Right lobe of liver (tissue), 6 donors: ENCODE results near the gene NDUFA5. TPM values are rescaled to one million over a fixed set of nuclear protein-coding genes. Genes with fewer than 3 reads are reported as not detected.
A peak's percentile ranks its signal among the peaks of the same experiment; 100 is the strongest.
"Not testable (repeated sequence)": the region's sequence is repeated elsewhere in the genome, so short reads cannot be mapped to it uniquely, and the experiment has no call there.

ENCODE experiments used
- ATAC-seq, 4 donors: fragments of 200-7000 bp; cut with Tn5 transposase; one replicate each; pipeline ENCODE4 v1.9.1; 2020; ENCODE audit warnings: mild to moderate bottlenecking in 4 of 4, moderate library complexity in 4 of 4
- DNase-seq, 3 donors: peaks; one replicate each; pipeline ENCODE4 v3.0.0-alpha.2; 2020
- H3K27ac ChIP-seq, 3 donors: fragments of 200-600 bp; one replicate each; pipeline ENCODE4 v1.8.0; 2022
- H3K27me3 ChIP-seq, 2 donors: fragments of 200-600 bp; one replicate each; pipeline ENCODE4 v1.8.0; 2022
- H3K36me3 ChIP-seq, 4 donors: fragments of 200-600 bp; sonication (generic) in 1 of 4; one replicate each; pipeline versions ENCODE4 v1.5.1 to v1.8.0; 2017 to 2022; ENCODE audit warnings: control low read depth in 1 of 4
- H3K4me1 ChIP-seq, 4 donors: fragments of 200-600 bp; sonication (generic) in 1 of 4; one replicate each; pipeline versions ENCODE4 v1.5.1 to v1.8.0; 2017 to 2022; ENCODE audit warnings: control low read depth in 1 of 4
- H3K4me3 ChIP-seq, 3 donors: fragments of 200-600 bp; one replicate each; pipeline ENCODE4 v1.8.0; 2022
- H3K9me3 ChIP-seq, 4 donors: fragments of 200-600 bp; sonication (generic) in 1 of 4; one replicate each; pipeline versions ENCODE4 v1.5.1 to v1.8.0; 2017 to 2022; ENCODE audit warnings: control low read depth in 1 of 4
- CTCF ChIP-seq, 4 donors: fragments of 200-600 bp in 3 of 4; fragments of 450-650 bp in 1 of 4; IDR thresholded peaks; one replicate each; pipeline versions ENCODE4 v1.5.1 to v1.8.0; 2016 to 2022; ENCODE audit warnings: antibody characterized with exemption in 4 of 4, mild to moderate bottlenecking in 2 of 4
- POLR2A ChIP-seq: fragments of 450-650 bp; IDR thresholded peaks from one replicate; pipeline ENCODE4 v1.6.1; 2017; ENCODE audit warnings: antibody characterized with exemption, mild to moderate bottlenecking
- WGBS: methylation state at CpG from one replicate; pipeline ENCODE4 v1.1.6; 2018; ENCODE audit warnings: low coverage, low lambda C conversion rate; ENCODE audit not compliant: insufficient coverage; ENCODE audit errors: missing lambda C conversion rate; 5-methylcytosine and 5-hydroxymethylcytosine counted together
- intact Hi-C, 2 donors: fragments of 100-400 bp; cut with DNase I; formaldehyde crosslinking; loops; one replicate each; pipeline versions ENCODE4 v1.11.2 to v1.14.1; 2022
- total RNA-seq, 6 experiments: library from RNA; depleted of rRNA in 2 of 6; stranded (reverse); fragments of >200 nt in 2 of 6; fragmentation: NEBNext Ultra II Directional in 3 of 6; extraction: Animal tissue kit (Norgen Biotek cat#: 25700) in 3 of 6; gene quantifications; one replicate each; pipeline versions ENCODE4 v1.1.0 to v1.2.4, GENCODE V29; 2016 to 2023
- donor health status: DM: no; HTN: yes; CAD: no.
- donor health status: DM: no; HTN: no; CAD: no.
- donor health status: DM: no; HTN: no; CAD: no.
- donor health status: DM: no; HTN: yes; CAD: no.
- donor health status: DM: no; HTN: yes; CAD: no.

NDUFA5 gene
- total RNA-seq, 6 experiments from 2014 or later: 23.4 to 50.4 (median 44.0) TPM

DNA sequence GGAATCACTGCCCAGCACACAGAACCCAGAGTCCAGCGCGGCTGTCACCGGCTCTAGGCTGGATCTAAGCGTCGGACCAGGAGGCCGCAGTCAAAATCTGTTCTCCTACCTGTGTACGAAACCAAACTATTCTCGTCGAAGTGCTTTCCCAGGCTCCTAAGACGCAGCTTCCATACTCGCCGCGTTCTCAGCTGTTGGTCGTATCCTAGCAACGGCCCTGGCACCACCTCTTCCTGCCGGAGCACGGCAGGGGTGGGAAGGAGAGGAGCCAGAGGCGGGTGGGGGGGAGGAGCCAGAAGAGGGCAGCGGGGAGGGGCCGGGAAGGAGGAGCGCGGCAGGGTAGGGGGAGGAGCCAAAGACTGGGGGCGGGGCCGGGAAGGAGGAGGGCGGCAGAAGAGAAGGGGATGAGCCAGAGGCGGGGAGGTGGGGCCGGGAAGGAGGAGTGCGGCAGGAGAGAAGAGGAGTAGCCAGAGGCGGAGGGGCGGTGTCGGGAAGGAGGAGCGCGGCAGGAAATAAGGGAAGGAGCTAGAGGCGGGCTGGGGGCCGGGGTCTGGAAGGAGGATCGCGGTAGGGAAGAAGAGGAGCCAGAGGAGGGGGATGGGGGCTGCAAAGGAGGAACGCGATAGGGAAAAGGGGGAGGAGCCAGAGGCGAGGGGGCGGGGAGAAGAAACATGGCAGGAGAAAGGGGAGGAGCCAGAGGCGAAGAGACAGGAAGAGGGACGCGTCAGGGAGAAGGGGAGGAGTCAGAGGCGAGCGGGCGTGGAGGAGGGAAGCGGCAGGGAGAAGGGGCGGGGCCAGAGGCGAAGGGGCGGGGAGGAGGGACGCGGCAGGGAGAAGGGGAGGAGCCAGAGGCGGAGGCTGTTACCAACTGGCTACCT lies 23.0 kb downstream of the NDUFA5 start, which contains the start of gene IQUB:
IQUB (minus strand) TSS at position 213 of the 878 bp plus-strand sequence. CDS start 22,255 bp downstream, outside the sequence.
- WGBS: under 1% methylated on average over 44 of the region's 54 CpGs
- ATAC-seq (peak; percentile 94 to 96 (median 96)), DNase-seq (peak; percentile 99)
- Histone ChIP-seq H3K27me3 (no peaks in the 10 kb centered on the region), H3K36me3 (no peaks in the 10 kb centered on the region), H3K27ac (peak within 1 kb of the TSS; percentile 35 to 63 (median 61)), H3K4me1 (peaks cover 0 to 5% (median 0%) of the 10 kb centered on the region in 4 donors), H3K9me3 (no peaks in the 10 kb centered on the region), H3K4me3 (peak within 1 kb of the TSS; percentile 45 to 60 (median 56))
- intact Hi-C loops: no loop called here
- TF ChIP-seq POLR2A (no peak), CTCF (IDR thresholded peaks at IDR 0.05) (no peak)

DNA sequence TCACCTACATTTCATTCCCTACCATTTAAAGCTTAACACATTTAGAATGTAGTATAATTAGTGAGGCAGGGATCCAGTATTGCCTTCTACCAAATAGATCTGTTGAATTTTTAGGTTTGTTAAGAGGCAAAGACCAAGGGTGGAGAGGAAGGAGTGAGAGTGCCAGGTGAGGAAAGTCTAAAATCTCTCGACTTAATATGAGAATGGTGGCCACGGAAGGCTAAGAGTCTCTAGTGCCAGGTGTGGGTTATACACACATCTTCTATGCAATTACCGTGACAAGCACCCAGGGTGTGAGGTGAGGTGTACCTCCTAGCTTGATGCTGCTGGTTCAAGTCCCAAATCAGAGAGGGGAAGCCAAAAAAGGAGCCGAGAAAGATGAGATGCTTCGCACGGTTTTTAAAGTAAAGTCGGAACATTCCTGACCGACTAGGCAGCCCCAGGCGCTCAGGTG lies 23.7 kb downstream of the NDUFA5 start:
- Histone ChIP-seq H3K36me3 (no peaks in the 10 kb centered on the region), H3K9me3 (no peaks in the 10 kb centered on the region), H3K4me1 (peaks cover 0 to 5% (median 0%) of the 10 kb centered on the region in 4 donors), H3K4me3 (peak overlapping the region; percentile 18 to 60 (median 56)), H3K27ac (peak overlapping the region in 1 of 3 donors; percentile 14), H3K27me3 (peaks cover 0 to 4% of the 10 kb centered on the region in 2 donors)
- no peak for DNase-seq
- intact Hi-C loops: no loop called here
- no peak for TF ChIP-seq POLR2A
- WGBS: 0% methylated on average over 9 of the region's 9 CpGs
- no peak for ATAC-seq

DNA sequence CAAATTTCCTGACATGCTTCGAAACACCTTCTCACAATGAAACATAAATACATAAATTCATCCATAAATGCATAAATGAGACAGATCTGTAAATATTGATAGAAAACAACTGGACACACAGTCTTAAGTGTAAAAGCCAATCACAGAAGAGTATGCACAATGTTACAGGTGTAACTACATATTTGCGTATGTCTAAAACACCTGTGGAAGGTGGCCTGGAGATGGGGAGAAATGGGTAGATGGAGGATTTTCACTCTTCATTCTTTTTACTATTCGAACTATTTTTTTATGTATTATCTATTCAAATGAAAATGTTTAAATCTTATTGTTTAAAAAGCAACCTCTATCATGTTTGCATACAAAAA lies 24.1 kb downstream of the NDUFA5 start:
- TF ChIP-seq POLR2A: no peak
- TF ChIP-seq CTCF (IDR thresholded peaks at IDR 0.05): no peak
- DNase-seq: no peak
- peaks cover 0 to 5% of the 10 kb centered on the region in 2 donors for H3K27me3 ChIP-seq
- intact Hi-C loops: no loop called here
- H3K27ac ChIP-seq: no peak overlapping the region
- H3K9me3 ChIP-seq: no peaks in the 10 kb centered on the region
- H3K4me3 ChIP-seq: no peak overlapping the region
- H3K36me3 ChIP-seq: no peaks in the 10 kb centered on the region
- WGBS: 71% methylated on average over 3 of the region's 3 CpGs
- H3K4me1 ChIP-seq: peaks cover 0 to 5% (median 0%) of the 10 kb centered on the region in 4 donors
- no peak for ATAC-seq

DNA sequence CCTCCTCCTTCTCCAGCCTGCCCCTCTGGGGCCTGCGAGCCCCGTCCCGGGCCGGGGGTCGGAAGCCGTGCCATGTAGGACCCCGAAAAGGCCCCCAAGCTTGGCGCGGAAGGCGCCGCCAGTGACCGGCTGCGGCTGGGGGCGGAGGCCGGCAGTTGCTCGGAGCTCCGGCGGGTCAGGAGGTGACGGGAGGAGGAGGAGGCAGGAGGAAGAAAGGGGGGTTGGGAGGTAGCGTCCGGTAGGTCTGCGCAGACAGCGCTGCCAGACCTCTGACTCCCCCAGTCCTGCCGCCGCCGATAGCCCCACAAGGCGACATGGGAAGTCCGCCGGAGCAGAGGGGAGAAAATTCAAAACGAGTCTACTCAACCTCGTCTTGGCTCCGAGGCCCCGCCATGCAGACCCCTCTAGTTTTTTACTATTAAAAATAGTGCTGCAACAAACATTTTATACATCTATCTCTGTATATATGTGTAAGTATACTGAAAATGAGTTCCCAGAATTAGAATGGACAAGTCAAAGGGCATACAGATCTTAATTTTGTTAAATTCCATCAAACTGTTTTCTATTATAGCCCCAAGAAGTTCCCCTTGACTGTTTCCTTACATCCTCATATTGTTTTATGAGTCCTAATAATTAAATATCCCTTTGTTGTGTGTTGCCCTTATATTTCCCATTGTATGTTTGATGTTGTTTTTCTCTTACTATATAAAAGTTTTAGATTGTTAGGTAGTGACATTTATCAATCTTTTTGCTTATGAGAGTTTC lies 24.6 kb downstream of the NDUFA5 start:
- intact Hi-C loops, H3K27ac ChIP-seq: not testable (repeated sequence)
- ATAC-seq: peak; percentile 17 to 33 (median 26)

DNA sequence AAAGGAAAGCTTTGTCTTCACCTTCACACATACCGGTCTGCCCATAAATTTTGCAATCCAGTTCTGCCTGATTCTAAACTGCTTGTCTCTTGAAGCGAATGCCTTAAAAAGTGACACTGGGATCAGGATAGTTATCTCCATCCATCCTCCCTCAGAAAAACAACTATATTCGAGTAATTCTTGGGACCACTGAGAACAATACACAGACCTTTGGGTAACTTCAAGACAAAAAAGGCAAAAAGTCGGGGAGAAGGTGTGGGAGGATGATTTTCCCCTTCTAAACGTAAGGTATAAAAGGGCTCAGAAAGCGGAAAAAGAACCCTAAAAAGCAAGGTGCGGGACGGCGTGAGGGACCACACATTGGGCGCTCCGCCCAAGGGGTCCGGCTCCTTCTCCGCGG lies 25.3 kb downstream of the NDUFA5 start:
- H3K27ac ChIP-seq, H3K4me3 ChIP-seq, intact Hi-C loops, H3K4me1 ChIP-seq, DNase-seq, ATAC-seq, H3K36me3 ChIP-seq, H3K27me3 ChIP-seq, H3K9me3 ChIP-seq: not testable (repeated sequence)
- WGBS: 20% methylated on average over 5 of the region's 14 CpGs

More for the DNA sequence above, 24.6 kb downstream of the NDUFA5 start:
- H3K4me1 ChIP-seq, H3K4me3 ChIP-seq, H3K36me3 ChIP-seq, H3K27me3 ChIP-seq, H3K9me3 ChIP-seq: not testable (repeated sequence)
- DNase-seq: peak in 2 of 3 donors; percentile 32 to 60
- WGBS: 6% methylated on average over 8 of the region's 33 CpGs

GRCh38 chr7:123530035-123530591 lies 27.5 kb downstream of the NDUFA5 start:
- DNase-seq, H3K36me3 ChIP-seq, H3K4me3 ChIP-seq, H3K9me3 ChIP-seq, H3K27me3 ChIP-seq, intact Hi-C loops, ATAC-seq, H3K27ac ChIP-seq, H3K4me1 ChIP-seq: not testable (repeated sequence)
- WGBS: 80% methylated on average over 2 of the region's 13 CpGs
